Measurements from ENCODE around the gene SMYD3. TPM values are rescaled to one million over a fixed set of nuclear protein-coding genes. Genes with fewer than 3 reads are reported as not detected.

SMYD3 gene
- polyA plus RNA-seq, 1 donor from 2014 or later: 48.6 TPM

DNA sequence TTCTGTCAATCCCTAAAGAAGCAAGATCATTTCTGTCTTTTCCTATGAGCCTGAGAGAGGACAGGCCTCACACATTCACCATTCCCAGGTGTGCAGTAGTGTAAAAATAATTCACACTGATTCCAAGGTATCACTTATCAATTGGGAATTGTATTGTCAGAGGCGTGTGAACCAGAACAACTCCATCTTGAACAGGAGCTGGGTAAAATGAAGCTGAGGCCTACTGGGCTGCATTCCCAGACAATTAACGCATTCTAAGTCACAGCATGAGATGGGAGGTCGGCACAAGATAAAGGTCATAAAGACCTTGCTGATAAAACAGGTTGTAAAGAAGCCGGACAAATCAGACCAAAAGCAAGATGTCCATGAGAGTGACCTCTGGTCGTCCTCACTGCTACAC is 239.2 kb downstream of the SMYD3 start:
- TF ChIP-seq, protein P1, sequence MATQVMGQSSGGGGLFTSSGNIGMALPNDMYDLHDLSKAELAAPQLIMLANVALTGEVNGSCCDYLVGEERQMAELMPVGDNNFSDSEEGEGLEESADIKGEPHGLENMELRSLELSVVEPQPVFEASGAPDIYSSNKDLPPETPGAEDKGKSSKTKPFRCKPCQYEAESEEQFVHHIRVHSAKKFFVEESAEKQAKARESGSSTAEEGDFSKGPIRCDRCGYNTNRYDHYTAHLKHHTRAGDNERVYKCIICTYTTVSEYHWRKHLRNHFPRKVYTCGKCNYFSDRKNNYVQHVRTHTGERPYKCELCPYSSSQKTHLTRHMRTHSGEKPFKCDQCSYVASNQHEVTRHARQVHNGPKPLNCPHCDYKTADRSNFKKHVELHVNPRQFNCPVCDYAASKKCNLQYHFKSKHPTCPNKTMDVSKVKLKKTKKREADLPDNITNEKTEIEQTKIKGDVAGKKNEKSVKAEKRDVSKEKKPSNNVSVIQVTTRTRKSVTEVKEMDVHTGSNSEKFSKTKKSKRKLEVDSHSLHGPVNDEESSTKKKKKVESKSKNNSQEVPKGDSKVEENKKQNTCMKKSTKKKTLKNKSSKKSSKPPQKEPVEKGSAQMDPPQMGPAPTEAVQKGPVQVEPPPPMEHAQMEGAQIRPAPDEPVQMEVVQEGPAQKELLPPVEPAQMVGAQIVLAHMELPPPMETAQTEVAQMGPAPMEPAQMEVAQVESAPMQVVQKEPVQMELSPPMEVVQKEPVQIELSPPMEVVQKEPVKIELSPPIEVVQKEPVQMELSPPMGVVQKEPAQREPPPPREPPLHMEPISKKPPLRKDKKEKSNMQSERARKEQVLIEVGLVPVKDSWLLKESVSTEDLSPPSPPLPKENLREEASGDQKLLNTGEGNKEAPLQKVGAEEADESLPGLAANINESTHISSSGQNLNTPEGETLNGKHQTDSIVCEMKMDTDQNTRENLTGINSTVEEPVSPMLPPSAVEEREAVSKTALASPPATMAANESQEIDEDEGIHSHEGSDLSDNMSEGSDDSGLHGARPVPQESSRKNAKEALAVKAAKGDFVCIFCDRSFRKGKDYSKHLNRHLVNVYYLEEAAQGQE (IDR thresholded peaks at IDR 0.05; ENCODE audit: borderline replicate concordance): no peak
- Histone ChIP-seq H3K36me3 (ENCODE audit: insufficient read depth, low read length) (no peaks in the 10 kb centered on the region), H3K27me3 (ENCODE audit: insufficient read depth, low read depth, low read length) (no peaks in the 10 kb centered on the region), H3F3A (ENCODE audit: insufficient read depth, low read length, poor library complexity, severe bottlenecking) (no peaks in the 10 kb centered on the region), H3K4me3 (ENCODE audit: low read length) (no peak overlapping the region), H3K27ac (ENCODE audit: low read length) (no peak overlapping the region), H3K79me2 (replicated peaks; ENCODE audit: insufficient read depth, low read length) (no peaks in the 10 kb centered on the region), H3K4me2 (ENCODE audit: low read length) (no peak overlapping the region), H2AFZ (ENCODE audit: low read depth, low read length) (no peak overlapping the region), H3K9me3 (ENCODE audit: low read length) (no peaks in the 10 kb centered on the region), H4K20me1 (ENCODE audit: insufficient read depth) (no peaks in the 10 kb centered on the region), H3K9ac (ENCODE audit: low read length) (no peak overlapping the region), H3K9me2 (ENCODE audit: insufficient read depth, low read length) (no peaks in the 10 kb centered on the region)

DNA sequence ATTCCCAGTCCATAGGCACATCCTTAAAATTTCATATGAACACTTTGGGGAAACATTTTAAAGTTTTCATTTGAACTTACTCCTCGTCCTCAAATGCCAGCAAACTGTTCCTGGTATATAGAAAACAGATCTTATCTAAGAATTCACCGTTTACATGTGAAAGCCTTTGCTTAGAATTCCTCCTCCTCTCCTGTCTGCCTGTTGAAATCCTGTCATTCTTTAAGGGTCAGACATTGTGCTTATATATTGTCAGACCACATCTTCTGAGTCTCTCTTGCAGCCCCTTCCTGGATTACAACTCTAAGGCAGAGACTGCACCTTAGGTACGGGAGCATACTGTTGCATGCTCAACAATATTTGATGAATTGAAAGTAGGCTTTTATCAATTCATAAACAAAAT is 239.7 kb downstream of the SMYD3 start:
- Histone ChIP-seq H3K4me2 (ENCODE audit: low read length) (no peak overlapping the region), H3K4me3 (ENCODE audit: low read length) (no peak overlapping the region), H3K36me3 (ENCODE audit: insufficient read depth, low read length) (no peaks in the 10 kb centered on the region), H3K9me2 (ENCODE audit: insufficient read depth, low read length) (no peaks in the 10 kb centered on the region), H3K27me3 (ENCODE audit: insufficient read depth, low read depth, low read length) (no peaks in the 10 kb centered on the region), H3F3A (ENCODE audit: insufficient read depth, low read length, poor library complexity, severe bottlenecking) (no peaks in the 10 kb centered on the region), H3K27ac (ENCODE audit: low read length) (no peak overlapping the region), H3K9me3 (ENCODE audit: low read length) (no peaks in the 10 kb centered on the region), H3K79me2 (replicated peaks; ENCODE audit: insufficient read depth, low read length) (no peaks in the 10 kb centered on the region), H3K9ac (ENCODE audit: low read length) (no peak overlapping the region), H4K20me1 (ENCODE audit: insufficient read depth) (no peaks in the 10 kb centered on the region), H2AFZ (ENCODE audit: low read depth, low read length) (no peak overlapping the region)
- TF ChIP-seq, protein P2, sequence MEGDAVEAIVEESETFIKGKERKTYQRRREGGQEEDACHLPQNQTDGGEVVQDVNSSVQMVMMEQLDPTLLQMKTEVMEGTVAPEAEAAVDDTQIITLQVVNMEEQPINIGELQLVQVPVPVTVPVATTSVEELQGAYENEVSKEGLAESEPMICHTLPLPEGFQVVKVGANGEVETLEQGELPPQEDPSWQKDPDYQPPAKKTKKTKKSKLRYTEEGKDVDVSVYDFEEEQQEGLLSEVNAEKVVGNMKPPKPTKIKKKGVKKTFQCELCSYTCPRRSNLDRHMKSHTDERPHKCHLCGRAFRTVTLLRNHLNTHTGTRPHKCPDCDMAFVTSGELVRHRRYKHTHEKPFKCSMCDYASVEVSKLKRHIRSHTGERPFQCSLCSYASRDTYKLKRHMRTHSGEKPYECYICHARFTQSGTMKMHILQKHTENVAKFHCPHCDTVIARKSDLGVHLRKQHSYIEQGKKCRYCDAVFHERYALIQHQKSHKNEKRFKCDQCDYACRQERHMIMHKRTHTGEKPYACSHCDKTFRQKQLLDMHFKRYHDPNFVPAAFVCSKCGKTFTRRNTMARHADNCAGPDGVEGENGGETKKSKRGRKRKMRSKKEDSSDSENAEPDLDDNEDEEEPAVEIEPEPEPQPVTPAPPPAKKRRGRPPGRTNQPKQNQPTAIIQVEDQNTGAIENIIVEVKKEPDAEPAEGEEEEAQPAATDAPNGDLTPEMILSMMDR (IDR thresholded peaks at IDR 0.05; ENCODE audit: poor library complexity, severe bottlenecking): no peak
- TF ChIP-seq, protein P1 (IDR thresholded peaks at IDR 0.05; ENCODE audit: borderline replicate concordance): no peak
- TF ChIP-seq EZH2 (IDR thresholded peaks at IDR 0.05; ENCODE audit: borderline replicate concordance, insufficient read depth, low read length, poor library complexity, severe bottlenecking) (no peak), POLR2AphosphoS5 (IDR thresholded peaks at IDR 0.05) (no peak), MXI1 (conservative IDR thresholded peaks at IDR 0.05; ENCODE audit: poor library complexity, severe bottlenecking) (no peak), EP300 (conservative IDR thresholded peaks at IDR 0.05; ENCODE audit: poor library complexity, severe bottlenecking) (no peak), RAD21 (conservative IDR thresholded peaks at IDR 0.05) (no peak)

Data from neural cell (in vitro differentiated cells).